Head of caudate nucleus (tissue), 42 donors: ENCODE results near the gene EHBP1L1.
"Not testable (repeated sequence)": the region's sequence is repeated elsewhere in the genome, so short reads cannot be mapped to it uniquely, and the experiment has no call there.

Source experiments
- DNase-seq, 42 donors: peaks; one replicate each; pipeline versions ENCODE4 v3.0.0 to v3.0.0-alpha.2; 2020 to 2021; ENCODE audit warnings: mixed read lengths in 7 of 42
- intact Hi-C: fragments of 100-400 bp; cut with DNase I; formaldehyde crosslinking; loops from one replicate; pipeline ENCODE4 v1.15.0; 2022

EHBP1L1 gene

DNA sequence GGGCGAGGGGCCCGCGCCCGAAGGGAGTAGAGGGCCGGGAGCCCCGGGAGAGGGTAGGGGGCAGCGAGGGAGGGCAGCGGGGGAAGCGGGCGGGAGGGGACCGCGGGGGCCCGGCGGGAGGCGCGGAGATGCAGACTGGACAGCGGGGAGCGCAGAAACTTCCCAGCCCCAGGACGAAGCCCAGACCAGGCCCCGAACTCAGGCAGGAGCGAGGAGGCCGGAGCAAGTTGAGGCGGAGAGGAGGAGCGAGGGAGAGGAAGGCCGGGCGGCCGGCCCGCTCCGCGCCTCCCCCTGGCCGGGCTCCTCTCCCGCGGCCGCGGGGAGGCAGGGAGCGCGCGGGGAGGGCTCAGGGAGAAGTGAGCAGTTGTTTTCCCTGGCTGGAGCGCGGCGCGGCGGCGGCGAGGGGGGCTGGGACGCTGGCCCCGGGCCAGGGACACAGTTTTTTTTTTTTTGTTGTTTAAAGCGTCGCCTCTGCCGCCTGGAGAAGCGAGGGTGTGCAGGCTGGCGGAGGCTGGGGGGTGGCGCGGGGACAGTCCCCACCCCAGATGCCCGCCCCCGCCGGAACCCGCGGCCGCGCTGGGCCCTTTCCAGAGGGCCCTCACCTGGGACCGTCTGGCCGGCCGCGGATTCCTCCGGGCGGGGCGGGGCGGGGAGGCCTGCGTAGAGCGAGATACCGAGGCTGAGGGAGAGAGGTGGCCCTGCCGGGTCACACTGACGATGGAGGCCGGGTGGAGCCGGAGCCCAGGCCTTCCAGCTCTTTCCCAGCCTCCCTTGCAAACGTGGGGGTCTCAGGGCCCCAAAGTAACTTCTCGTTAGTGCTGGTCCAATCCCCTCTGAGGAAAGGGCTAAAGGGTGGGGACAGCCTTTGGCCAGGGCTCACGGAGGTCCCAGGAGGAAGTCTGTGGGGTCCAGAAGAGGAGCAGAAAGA is 17.6 kb upstream of the EHBP1L1 start, which contains the start of gene LTBP3:
LTBP3 (minus strand) TSS at position 358 of the 928 bp plus-strand sequence. CDS start 400 bp downstream, outside the sequence.
- intact Hi-C loops: no loop called here
- peak; percentile 57 to 94 (median 86) for DNase-seq

DNA sequence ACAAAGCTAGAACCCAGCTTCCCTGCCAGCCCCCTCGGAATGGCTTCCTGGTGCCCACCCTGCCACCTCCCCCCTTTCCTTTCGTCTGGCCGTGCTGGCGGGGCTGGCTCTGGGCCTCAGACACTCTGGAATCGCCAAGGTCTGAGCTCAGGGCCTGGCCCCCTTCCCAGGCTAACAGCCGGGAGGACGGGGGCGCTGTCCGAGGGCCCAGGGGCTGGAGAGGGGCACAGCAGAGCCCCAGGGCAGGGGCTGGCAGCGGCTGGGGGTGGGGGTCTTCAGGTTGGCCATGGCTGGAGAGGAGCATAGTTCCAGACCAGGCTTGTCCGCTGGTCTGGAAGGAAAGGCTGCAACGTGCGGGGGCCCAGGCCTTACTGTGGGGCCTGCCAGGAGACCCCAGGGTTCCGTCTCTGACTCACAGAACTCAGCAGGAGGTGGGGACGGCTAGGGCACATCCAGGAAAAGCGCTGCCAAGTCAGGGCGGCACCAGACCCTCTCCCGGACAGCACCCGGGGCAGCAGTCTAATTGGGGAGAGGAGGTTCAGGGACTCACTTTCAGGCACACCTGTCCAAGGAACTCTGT is 16.8 kb upstream of the EHBP1L1 start:
- DNase-seq: peak; percentile 42 to 90 (median 77)
- intact Hi-C loops: no loop called here

DNA sequence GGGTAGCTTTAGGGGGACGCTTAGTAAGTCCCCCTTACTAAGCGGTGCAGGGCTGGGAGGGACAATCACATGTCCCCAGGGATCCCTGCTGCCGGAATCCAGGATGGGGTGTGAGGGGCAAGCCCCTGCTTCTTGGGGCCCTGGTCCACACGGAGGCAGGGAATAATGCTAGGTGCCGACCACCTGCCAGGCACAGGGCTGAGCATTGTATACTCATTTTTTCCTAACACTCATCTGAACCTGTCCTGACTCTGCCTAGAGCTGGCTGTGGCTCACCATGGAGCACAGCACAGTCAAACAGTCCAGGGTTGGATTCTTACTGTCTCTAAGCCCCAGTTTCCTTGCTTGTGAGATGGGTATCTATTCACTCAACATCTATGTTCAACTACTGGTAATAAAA is 16.3 kb upstream of the EHBP1L1 start:
- intact Hi-C loops: no loop called here
- DNase-seq: no peak

DNA sequence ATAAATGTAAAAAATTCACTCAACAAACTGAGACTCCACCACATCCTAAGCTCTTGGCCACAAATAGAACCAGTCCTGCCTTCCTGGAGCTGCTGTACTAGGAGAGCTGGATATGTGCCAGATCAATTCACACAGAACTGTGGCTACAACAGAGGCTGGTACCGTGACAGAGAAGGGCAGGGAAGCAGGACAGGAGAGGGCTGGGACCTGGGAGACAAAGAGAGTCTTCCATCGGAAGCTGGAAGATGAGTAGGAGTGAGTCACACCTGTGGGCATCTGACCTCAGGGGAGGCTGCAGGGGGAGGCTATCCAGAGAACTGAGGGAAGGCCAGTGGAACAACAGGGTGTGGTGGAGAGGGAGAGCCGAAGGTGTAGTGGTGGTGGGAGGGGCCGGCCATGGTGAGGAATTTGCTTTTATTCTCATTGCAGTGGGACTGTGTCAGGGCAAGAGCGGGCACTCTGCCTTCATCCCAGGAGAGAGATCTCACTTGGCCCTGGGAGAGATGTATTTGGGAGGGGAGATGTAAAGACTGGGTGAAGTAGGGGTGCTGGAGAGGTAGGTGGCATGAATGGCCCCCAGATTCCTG is 15.8 kb upstream of the EHBP1L1 start:
- intact Hi-C loops: no loop called here
- DNase-seq: peak in 3 of 42 donors; percentile 35 to 70 (median 44)

DNA sequence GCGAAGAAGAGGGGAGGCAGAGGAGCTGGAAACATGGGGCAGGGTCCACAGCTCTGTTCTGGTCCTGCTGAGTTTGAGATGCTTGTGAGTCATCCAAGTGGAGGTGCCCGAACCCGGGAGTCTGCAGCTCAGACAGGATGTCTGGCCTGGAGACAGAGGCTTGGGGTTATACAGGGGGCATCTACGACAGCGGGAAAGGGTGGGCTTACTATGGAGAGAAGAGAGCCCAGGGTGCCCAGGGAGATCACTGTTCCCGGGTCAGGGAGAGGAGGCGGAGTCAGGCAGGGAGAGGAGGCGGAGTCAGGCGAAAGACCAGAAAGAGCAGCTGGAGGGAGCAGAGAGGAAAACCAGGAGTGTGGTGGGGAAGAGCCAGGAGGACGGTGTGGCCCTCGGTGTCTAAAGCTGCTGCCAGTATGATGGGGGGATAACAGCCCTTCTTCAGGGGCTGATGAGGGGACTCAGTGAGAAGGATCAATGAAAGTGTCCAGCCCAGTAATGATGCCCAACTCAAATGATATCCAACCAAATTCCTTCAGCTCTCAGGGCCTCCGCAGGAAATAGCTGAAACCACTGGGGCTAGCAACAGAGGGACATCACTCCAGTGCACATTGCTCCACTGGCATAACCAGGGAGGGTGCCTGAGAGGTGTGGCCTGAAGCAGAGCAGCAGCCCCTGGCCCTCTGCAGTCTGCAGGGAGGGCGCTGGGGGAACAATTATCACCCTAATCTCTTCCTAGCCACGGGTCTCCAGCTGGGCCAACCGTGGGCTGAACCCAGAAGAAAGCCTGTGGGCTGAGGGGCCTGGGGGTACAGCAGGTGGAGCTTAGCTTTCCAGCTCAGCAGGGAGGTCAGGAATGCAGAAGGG is 15.1 kb upstream of the EHBP1L1 start:
- peak in 37 of 42 donors; percentile 51 to 86 (median 70) for DNase-seq
- intact Hi-C loops: no loop called here

DNA sequence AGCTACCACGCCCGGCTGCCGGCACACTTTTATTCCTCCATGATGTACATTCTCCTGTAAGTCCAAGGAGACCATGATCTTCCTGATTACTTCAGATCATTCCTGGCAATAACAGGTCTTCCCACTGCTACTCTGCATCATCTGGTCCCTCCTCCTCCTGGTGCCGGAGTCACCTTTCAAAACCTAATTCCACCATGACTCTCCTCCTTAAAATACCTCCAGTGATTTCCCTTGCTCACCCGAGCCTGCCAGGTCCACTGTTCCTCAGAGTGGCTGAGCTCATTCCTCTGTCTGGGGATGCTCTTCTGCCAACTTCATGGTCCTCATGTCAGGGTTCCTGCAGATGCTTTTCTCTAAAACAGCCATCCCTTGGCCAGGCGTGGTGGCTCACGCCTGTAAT is 13.8 kb upstream of the EHBP1L1 start:
- DNase-seq: no peak
- intact Hi-C loops: no loop called here

DNA sequence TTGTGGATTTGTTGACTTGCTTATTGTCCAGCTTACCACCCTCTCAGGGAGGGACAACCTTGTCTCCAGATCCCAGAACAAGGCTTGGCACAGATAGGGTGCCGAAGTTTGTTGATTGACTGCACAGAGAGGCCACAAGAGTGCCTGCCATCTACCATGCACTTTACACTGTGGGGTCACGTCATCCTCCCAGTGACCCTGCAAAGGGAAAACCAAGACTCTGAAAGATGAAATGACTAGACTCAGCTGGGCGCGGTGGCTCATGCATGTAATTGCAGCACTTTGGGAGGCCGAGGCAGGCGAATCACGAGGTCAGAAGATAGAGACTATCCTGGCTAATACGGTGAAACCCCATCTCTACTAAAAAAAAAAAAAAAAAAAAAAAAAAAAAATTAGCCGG is 13.1 kb upstream of the EHBP1L1 start:
- intact Hi-C loops: no loop called here
- DNase-seq: no peak

DNA sequence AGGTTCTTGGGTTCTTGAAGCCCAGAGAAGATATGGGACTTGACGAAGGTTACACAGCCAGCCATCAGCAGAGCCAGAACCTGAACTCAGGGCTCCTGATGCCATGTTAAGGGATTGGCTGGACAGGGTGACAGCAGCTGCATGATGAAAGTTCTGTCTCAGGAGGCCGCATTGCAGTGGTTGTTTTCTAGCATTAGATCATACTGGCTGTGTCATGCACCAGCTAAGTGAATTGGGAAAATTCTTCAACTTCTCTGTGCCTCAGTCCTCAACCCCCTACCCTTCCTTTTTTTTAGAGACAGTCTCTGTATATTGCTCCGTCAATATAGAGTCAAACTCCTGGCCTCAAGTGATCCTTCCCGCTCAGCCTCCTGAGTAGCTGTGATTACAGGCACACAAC is 12.3 kb upstream of the EHBP1L1 start:
- DNase-seq: no peak
- intact Hi-C loops: no loop called here

DNA sequence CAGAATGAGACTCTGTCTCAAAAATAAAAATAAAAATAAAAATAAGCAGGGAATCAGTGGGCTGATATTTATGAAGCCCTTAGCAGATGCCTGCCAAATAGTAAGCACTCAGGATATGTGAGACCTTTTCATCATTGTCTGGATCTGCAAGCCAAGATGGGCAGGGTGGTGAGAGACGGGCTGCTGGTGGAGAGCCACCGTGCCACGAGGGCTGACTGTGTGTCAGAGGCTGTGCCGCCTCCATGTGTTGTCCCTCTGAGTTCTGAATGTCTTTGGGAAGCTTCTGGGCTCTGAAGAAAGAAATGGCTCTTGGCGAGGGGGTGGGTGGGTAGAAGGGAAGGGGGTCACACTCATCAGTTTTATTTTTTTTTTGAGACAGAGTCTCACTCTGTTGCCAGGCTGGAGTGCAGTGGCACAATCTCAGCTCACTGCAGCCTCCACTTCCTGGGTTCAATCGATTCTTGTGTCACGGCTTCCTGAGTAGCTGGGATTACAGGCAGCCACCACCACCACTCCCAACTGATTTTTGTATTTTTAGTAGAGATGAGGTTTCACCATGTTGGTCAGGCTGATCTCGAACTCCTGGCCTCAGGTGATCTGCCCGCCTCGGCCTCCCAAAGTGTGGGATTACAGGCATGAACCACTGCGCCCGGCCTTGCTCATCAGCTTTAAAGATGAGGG is 10.8 kb upstream of the EHBP1L1 start:
- intact Hi-C loops: not testable (repeated sequence)

DNA sequence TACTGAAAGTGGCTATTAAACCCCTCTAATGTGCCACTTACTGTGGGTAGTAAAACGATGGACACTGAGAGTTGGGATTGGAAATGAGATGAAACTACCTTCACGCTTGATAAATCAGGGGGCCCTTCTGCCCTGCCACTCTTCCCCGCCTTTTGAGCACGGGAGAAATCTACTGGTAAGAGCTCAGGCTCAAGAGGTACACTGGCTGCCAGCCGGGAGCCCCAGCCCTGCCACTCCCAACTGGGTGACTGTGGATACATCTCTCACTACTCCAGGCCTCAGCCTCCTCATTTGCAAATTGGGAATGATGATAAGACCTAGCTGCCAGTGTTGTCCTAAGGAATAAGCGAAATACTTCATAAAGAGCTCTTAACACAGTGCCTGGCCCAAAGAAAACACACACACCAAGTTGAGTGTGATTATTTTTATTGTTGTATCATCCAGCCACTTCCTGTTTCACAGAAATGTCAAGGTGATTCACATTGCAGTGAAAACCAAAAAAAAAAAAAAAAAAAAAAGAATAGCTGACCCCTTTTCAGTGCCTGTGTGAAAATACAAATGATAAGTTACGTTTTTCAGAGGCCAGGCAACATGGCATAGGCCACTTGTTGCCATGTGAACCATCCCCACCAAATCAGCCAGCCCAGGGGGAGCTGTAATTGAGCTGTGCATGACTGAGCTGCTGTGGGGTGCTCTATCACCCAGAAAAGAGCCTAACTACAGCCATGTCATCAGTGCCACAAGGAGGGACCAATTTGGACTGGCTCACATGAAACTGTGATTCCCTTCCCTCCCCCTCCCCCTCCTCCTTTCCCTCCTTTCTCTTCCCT is 10.0 kb upstream of the EHBP1L1 start:
- DNase-seq: no peak
- intact Hi-C loops: no loop called here

More for the DNA sequence above, 10.8 kb upstream of the EHBP1L1 start:
- DNase-seq: not testable (repeated sequence)

DNA sequence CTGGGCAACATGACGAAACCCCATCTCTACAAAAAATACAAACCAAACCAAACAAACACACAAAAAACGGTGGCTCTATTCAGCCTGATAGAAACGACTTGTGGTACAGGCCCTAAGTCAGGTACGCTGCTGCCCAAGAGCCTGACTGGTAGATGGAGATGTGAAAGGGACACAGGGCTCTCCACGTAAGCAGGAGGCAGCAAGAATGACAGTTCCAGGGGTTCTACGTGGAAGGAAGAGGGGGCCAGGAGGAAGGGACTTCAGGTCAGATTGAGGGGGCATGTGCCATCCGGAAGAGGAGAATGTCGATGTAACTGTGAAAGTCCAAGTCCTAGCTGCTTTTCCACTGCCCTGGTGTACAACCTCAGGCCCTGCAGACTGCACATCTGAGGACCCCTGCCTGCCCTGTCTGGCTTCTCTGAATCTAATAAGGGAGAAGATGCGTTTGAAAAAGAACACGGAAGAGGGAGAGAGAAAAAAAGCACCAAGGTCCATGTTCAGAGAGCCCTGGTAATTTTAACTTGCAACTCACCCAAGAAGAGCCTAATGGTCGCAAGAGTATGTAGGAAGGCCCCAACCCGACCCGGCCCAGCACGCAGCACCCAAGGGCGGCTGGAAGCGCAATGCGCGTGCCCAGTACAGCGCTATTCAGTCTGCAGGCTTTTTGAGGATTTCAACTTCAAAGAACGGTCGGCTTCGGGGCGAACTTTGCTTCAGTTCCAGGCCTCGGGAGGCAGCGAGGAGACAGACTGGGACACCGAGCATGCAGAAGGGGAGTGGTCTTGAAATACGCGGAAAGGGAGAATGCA is 6.5 kb upstream of the EHBP1L1 start:
- peak in 6 of 42 donors; percentile 41 to 73 (median 56) for DNase-seq
- intact Hi-C loops: no loop called here

DNA sequence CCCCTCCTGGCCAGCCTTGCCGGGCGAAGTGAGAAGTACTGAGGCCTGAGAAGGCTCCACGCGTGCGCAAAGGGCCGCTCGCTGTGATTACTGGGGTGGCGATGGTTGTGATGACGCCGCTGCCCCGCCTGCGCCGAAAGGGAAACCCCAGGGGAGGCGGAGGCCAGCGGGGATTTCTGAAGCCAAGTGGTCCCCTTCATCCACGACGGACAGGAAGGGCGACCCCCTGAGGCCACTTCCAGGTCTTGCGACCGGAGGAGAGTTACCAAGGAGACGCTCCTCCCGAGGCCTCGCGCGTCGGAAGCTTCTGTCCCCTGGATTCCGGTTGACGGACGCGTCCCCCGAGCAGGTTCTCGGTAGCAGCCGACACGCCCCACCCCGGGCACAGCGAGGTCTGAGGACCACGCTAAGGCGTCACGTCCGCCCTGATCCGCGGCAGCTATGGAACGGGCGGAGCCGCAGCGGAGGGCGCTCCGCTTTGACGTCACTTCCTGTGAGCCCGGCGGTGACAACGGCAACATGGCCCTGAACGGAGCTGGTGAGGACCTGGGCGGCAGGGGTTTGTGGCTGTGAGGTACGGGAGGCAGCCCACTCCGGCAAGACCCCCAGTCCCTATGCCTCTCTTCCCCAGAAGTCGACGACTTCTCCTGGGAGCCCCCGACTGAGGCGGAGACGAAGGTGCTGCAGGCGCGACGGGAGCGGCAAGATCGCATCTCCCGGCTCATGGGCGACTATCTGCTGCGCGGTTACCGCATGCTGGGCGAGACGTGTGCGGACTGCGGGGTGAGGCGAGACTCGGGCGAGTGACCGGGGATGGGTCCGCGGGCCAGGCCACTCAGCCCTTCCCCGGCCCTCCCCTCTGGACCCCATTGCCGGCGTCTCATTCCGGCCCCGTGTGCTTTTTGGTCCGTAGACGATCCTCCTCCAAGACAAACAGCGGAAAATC is 5.6 kb upstream of the EHBP1L1 start, which contains the start of gene ZNRD2:
ZNRD2 (plus strand) TSS at position 505 of the 946 bp plus-strand sequence; CDS start at position 520, 15 bp downstream.
- DNase-seq: peak; percentile 95 to 100 (median 99)
- intact Hi-C loops: loop anchor here (2.0 kb wide), 2 partner anchors 29 to 45 kb away; partner anchors contain the start of genes MAP3K11 and PCNX3

DNA sequence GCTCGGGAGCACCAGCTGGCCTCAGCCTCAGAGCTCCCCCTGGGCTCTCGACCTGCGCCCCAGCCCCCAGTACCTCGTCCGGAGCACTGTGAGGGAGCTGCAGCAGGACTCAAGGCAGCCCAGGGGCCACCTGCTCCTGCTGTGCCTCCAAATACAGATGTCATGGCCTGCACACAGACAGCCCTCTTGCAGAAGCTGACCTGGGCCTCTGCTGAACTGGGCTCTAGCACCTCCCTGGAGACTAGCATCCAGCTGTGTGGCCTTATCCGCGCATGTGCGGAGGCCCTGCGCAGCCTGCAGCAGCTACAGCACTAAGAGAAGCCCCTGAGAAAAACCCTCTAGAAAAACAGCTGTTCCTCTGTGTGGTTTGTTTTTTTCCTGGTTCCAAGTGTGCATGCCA is 4.4 kb upstream of the EHBP1L1 start:
- intact Hi-C loops: loop anchor here (2.0 kb wide), 2 partner anchors 31 to 43 kb away; partner anchors contain the start of genes MAP3K11 and PCNX3
- DNase-seq: no peak

DNA sequence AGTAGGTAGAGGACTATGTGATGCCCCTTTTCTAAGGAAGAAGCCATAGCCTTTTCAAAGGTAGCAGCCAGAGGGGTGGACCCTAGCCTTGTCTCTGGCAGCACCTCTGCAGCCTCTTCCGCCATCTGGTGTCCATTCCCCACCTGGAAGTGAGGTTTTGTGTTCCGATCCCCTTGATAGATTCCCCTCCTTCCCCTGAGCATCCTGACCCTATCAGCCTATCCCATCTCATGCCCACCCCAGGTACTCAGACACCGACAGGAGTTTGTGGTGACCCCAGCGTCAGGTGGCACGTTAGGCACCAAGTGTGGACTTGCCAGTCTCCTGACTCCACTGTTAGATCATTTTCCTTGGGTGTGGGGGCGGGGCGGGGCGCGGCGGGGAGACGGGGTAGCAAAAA is 3.9 kb upstream of the EHBP1L1 start:
- intact Hi-C loops: loop anchor here (2.0 kb wide), 2 partner anchors 31 to 43 kb away; partner anchors contain the start of genes MAP3K11 and PCNX3

DNA sequence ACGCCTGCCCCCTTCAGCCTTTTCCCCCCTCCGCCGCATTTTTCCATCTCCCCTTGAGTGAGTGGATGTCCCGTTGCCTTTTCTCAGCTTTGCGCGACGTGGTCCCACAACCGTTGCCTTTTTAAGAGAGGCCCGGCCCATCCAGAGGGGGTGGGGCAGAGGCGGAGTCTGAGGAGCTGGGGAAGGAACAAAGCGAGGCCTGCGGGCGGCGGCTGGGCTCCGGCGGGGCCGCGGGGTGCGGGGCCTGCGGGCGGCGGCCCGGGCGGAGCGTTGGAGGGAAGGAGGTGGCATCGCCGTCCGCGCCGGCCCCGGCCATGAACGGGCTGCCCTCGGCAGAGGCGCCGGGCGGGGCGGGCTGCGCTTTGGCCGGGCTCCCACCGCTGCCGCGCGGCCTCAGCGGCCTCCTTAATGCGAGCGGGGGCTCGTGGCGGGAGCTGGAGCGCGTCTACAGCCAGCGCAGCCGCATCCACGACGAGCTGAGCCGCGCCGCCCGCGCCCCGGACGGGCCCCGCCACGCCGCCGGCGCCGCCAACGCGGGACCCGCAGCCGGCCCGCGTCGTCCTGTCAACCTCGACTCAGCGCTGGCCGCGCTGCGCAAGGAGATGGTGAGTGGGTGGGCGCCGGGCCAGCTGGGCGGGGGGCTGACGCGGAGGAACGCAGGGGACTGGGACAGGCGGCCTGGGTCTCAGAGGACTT is 3.3 kb upstream of the EHBP1L1 start, which contains the start of gene FAM89B:
FAM89B (plus strand) TSS at position 183 of the 696 bp plus-strand sequence; CDS start at position 315, 132 bp downstream.
- intact Hi-C loops: no loop called here
- peak; percentile 83 to 97 (median 94) for DNase-seq

More for the DNA sequence above, 3.9 kb upstream of the EHBP1L1 start:
- DNase-seq: peak in 1 of 42 donors; percentile 47
